ENCODE measurements around the gene GRID1. TPM values are rescaled to one million over a fixed set of nuclear protein-coding genes. Genes with fewer than 3 reads are reported as not detected.

Gene GRID1
- total and polyA plus RNA-seq, 5 donors = 0.06 to 1.8 (median 0.29) TPM

GRCh38 chr10:86164960-86165630 lies 201.5 kb downstream of the GRID1 start:
- no peaks in the 10 kb centered on the region for H3K27me3 ChIP-seq (ENCODE audit: control insufficient read depth, insufficient read depth)
- ATAC-seq (no peak), DNase-seq (no peak)
- H3K9me3 ChIP-seq (ENCODE audit: control insufficient read depth, low read length) = no peaks in the 10 kb centered on the region
- no peak overlapping the region for H3K27ac ChIP-seq (ENCODE audit: low read length)
- H3K4me1 ChIP-seq (ENCODE audit: control insufficient read depth, insufficient read depth, low read length) = no peaks in the 10 kb centered on the region
- no peak overlapping the region for H3K4me3 ChIP-seq (ENCODE audit: low read length)
- intact Hi-C loops (cut with DNase I) = no loop called here
- 80% methylated on average over 8 of the region's 8 CpGs for WGBS

GRCh38 chr10:86164174-86164774 lies 202.3 kb downstream of the GRID1 start:
- intact Hi-C loops (cut with DNase I) = no loop called here
- Histone ChIP-seq H3K9me3 (ENCODE audit: control insufficient read depth, low read length) (no peaks in the 10 kb centered on the region), H3K4me3 (ENCODE audit: low read length) (no peak overlapping the region), H3K27me3 (ENCODE audit: control insufficient read depth, insufficient read depth) (no peaks in the 10 kb centered on the region), H3K4me1 (ENCODE audit: control insufficient read depth, insufficient read depth, low read length) (no peaks in the 10 kb centered on the region), H3K27ac (ENCODE audit: low read length) (no peak overlapping the region)
- no peak for DNase-seq
- ATAC-seq = no peak
- 86% methylated on average over 6 of the region's 6 CpGs for WGBS

GRCh38 chr10:86163522-86164173 lies 202.9 kb downstream of the GRID1 start:
- no peak for DNase-seq
- Histone ChIP-seq H3K27me3 (ENCODE audit: control insufficient read depth, insufficient read depth) (no peaks in the 10 kb centered on the region), H3K27ac (ENCODE audit: low read length) (no peak overlapping the region), H3K4me3 (ENCODE audit: low read length) (no peak overlapping the region), H3K9me3 (ENCODE audit: control insufficient read depth, low read length) (no peaks in the 10 kb centered on the region), H3K4me1 (ENCODE audit: control insufficient read depth, insufficient read depth, low read length) (no peaks in the 10 kb centered on the region)
- intact Hi-C loops (cut with DNase I) = no loop called here
- 59% methylated on average over 13 of the region's 13 CpGs for WGBS
- ATAC-seq = no peak

GRCh38 chr10:86162696-86163400 lies 203.7 kb downstream of the GRID1 start:
- Histone ChIP-seq H3K4me3 (ENCODE audit: low read length) (no peak overlapping the region), H3K9me3 (ENCODE audit: control insufficient read depth, low read length) (no peaks in the 10 kb centered on the region), H3K4me1 (ENCODE audit: control insufficient read depth, insufficient read depth, low read length) (no peaks in the 10 kb centered on the region), H3K27ac (ENCODE audit: low read length) (no peak overlapping the region), H3K27me3 (ENCODE audit: control insufficient read depth, insufficient read depth) (no peaks in the 10 kb centered on the region)
- 94% methylated on average over 5 of the region's 5 CpGs for WGBS
- intact Hi-C loops (cut with DNase I) = no loop called here
- DNase-seq (no peak), ATAC-seq (no peak)

- no peak for DNase-seq
- intact Hi-C loops (cut with DNase I) = no loop called here
- H3K27me3 ChIP-seq (ENCODE audit: control insufficient read depth, insufficient read depth) = no peaks in the 10 kb centered on the region
- no peak for ATAC-seq
- H3K4me1 ChIP-seq (ENCODE audit: control insufficient read depth, insufficient read depth, low read length) = no peaks in the 10 kb centered on the region
- no peak overlapping the region for H3K4me3 ChIP-seq (ENCODE audit: low read length)
- 67% methylated on average over 2 of the region's 2 CpGs for WGBS
- no peaks in the 10 kb centered on the region for H3K9me3 ChIP-seq (ENCODE audit: control insufficient read depth, low read length)
- no peak overlapping the region for H3K27ac ChIP-seq (ENCODE audit: low read length)
These were observed 204.6 kb downstream of the GRID1 start for GRCh38 chr10:86162036-86162435.

- no peak for ATAC-seq
- WGBS = 86% methylated on average over 8 of the region's 8 CpGs
- Histone ChIP-seq H3K4me1 (ENCODE audit: control insufficient read depth, insufficient read depth, low read length) (no peaks in the 10 kb centered on the region), H3K27me3 (ENCODE audit: control insufficient read depth, insufficient read depth) (no peaks in the 10 kb centered on the region), H3K4me3 (ENCODE audit: low read length) (no peak overlapping the region), H3K9me3 (ENCODE audit: control insufficient read depth, low read length) (no peaks in the 10 kb centered on the region), H3K27ac (ENCODE audit: low read length) (no peak overlapping the region)
- DNase-seq = no peak
- intact Hi-C loops (cut with DNase I) = no loop called here
These were observed 205.6 kb downstream of the GRID1 start for GRCh38 chr10:86160890-86161585.

GRCh38 chr10:86159797-86160196 lies 206.8 kb downstream of the GRID1 start:
- Histone ChIP-seq H3K4me1 (ENCODE audit: control insufficient read depth, insufficient read depth, low read length) (no peaks in the 10 kb centered on the region), H3K27me3 (ENCODE audit: control insufficient read depth, insufficient read depth) (no peaks in the 10 kb centered on the region), H3K4me3 (ENCODE audit: low read length) (no peak overlapping the region), H3K9me3 (ENCODE audit: control insufficient read depth, low read length) (no peaks in the 10 kb centered on the region), H3K27ac (ENCODE audit: low read length) (no peak overlapping the region)
- DNase-seq (no peak), ATAC-seq (no peak)
- intact Hi-C loops (cut with DNase I) = no loop called here
- WGBS = 73% methylated on average over 3 of the region's 3 CpGs

- ATAC-seq = no peak
- no peak for DNase-seq
- no peaks in the 10 kb centered on the region for H3K27me3 ChIP-seq (ENCODE audit: control insufficient read depth, insufficient read depth)
- intact Hi-C loops (cut with DNase I) = no loop called here
- no peaks in the 10 kb centered on the region for H3K9me3 ChIP-seq (ENCODE audit: control insufficient read depth, low read length)
- H3K4me1 ChIP-seq (ENCODE audit: control insufficient read depth, insufficient read depth, low read length) = no peaks in the 10 kb centered on the region
- H3K27ac ChIP-seq (ENCODE audit: low read length) = no peak overlapping the region
- no peak overlapping the region for H3K4me3 ChIP-seq (ENCODE audit: low read length)
- 52% methylated on average over 7 of the region's 7 CpGs for WGBS
These were observed 211.3 kb downstream of the GRID1 start for GRCh38 chr10:86155054-86155921.

GRCh38 chr10:86153751-86154150 lies 212.8 kb downstream of the GRID1 start:
- H3K27ac ChIP-seq (ENCODE audit: low read length) = no peak overlapping the region
- H3K27me3 ChIP-seq (ENCODE audit: control insufficient read depth, insufficient read depth) = no peaks in the 10 kb centered on the region
- WGBS = 80% methylated on average over 9 of the region's 9 CpGs
- H3K9me3 ChIP-seq (ENCODE audit: control insufficient read depth, low read length) = no peaks in the 10 kb centered on the region
- ATAC-seq (no peak), DNase-seq (no peak)
- intact Hi-C loops (cut with DNase I) = no loop called here
- no peaks in the 10 kb centered on the region for H3K4me1 ChIP-seq (ENCODE audit: control insufficient read depth, insufficient read depth, low read length)
- no peak overlapping the region for H3K4me3 ChIP-seq (ENCODE audit: low read length)

- Histone ChIP-seq H3K9me3 (ENCODE audit: control insufficient read depth, low read length) (no peaks in the 10 kb centered on the region), H3K4me3 (ENCODE audit: low read length) (no peak overlapping the region), H3K27ac (ENCODE audit: low read length) (no peak overlapping the region), H3K4me1 (ENCODE audit: control insufficient read depth, insufficient read depth, low read length) (no peaks in the 10 kb centered on the region), H3K27me3 (ENCODE audit: control insufficient read depth, insufficient read depth) (no peaks in the 10 kb centered on the region)
- ATAC-seq (no peak), DNase-seq (no peak)
- WGBS = 83% methylated on average over 5 of the region's 5 CpGs
- intact Hi-C loops (cut with DNase I) = no loop called here
These were observed 213.7 kb downstream of the GRID1 start for GRCh38 chr10:86152911-86153310.
